Right lobe of liver (tissue), 4 donors: Measurements from ENCODE around the gene OAF.

Experiments used
- POLR2A ChIP-seq: fragments of 450-650 bp; IDR thresholded peaks from one replicate; pipeline ENCODE4 v1.6.1; 2017; ENCODE audit warnings: antibody characterized with exemption, mild to moderate bottlenecking
- TF ChIP-seq, protein P1 (sequence below), 4 donors: fragments of 200-600 bp in 3 of 4; fragments of 450-650 bp in 1 of 4; IDR thresholded peaks; one replicate each; pipeline versions ENCODE4 v1.5.1 to v1.8.0; 2016 to 2022; ENCODE audit warnings: antibody characterized with exemption in 4 of 4, mild to moderate bottlenecking in 2 of 4
- donor health status: DM: no; HTN: no; CAD: no.
- donor health status: DM: no; HTN: no; CAD: no.
- donor health status: DM: no; HTN: yes; CAD: no.

DNA sequence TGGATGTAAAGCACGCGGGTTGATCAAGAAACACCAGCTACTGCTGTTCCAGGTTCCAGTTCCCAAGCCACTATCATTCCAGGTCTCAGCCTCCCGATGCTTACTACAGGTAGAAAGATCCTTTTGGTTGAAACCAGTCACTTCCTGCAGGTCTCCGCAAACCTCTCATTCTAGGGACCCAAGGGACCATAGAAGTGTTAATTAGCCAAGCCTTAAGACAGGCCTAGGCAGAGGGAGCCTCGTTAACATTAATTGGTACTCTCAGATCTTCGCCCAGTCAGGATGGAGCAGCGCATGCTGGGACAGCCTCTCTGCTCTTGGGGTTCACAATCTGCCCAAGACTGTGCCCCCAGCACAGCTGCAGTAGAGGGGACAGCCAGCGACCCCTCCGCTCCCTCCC lies 11.2 kb upstream of the OAF start:
- TF ChIP-seq, protein P1, sequence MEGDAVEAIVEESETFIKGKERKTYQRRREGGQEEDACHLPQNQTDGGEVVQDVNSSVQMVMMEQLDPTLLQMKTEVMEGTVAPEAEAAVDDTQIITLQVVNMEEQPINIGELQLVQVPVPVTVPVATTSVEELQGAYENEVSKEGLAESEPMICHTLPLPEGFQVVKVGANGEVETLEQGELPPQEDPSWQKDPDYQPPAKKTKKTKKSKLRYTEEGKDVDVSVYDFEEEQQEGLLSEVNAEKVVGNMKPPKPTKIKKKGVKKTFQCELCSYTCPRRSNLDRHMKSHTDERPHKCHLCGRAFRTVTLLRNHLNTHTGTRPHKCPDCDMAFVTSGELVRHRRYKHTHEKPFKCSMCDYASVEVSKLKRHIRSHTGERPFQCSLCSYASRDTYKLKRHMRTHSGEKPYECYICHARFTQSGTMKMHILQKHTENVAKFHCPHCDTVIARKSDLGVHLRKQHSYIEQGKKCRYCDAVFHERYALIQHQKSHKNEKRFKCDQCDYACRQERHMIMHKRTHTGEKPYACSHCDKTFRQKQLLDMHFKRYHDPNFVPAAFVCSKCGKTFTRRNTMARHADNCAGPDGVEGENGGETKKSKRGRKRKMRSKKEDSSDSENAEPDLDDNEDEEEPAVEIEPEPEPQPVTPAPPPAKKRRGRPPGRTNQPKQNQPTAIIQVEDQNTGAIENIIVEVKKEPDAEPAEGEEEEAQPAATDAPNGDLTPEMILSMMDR (IDR thresholded peaks at IDR 0.05): no peak
- no peak for TF ChIP-seq POLR2A
